MM.1S (cell line): ENCODE results near the gene CMIP.

Experiments used
- EZH2 ChIP-seq: fragments of 300-600 bp; sonication (generic); optimal IDR thresholded peaks from 2 replicates; pipeline ENCODE3; 2017; ENCODE audit warnings: low read depth, mild to moderate bottlenecking, antibody characterized with exemption, low read length, mixed read lengths
- EZH2phosphoT487 ChIP-seq: fragments of 300-600 bp; sonication (generic); IDR thresholded peaks from 2 replicates; pipeline ENCODE4 v1.6.1; 2018; ENCODE audit warnings: antibody characterized with exemption, low read length
- TF ChIP-seq, protein P1 (sequence below): fragments of 300-600 bp; sonication (generic); IDR thresholded peaks from 2 replicates; pipeline ENCODE4 v1.5.1; 2016; ENCODE audit warnings: antibody characterized with exemption, low read length, mixed read lengths

- TF ChIP-seq EZH2 (no peak), EZH2phosphoT487 (no peak)
- TF ChIP-seq, protein P1, sequence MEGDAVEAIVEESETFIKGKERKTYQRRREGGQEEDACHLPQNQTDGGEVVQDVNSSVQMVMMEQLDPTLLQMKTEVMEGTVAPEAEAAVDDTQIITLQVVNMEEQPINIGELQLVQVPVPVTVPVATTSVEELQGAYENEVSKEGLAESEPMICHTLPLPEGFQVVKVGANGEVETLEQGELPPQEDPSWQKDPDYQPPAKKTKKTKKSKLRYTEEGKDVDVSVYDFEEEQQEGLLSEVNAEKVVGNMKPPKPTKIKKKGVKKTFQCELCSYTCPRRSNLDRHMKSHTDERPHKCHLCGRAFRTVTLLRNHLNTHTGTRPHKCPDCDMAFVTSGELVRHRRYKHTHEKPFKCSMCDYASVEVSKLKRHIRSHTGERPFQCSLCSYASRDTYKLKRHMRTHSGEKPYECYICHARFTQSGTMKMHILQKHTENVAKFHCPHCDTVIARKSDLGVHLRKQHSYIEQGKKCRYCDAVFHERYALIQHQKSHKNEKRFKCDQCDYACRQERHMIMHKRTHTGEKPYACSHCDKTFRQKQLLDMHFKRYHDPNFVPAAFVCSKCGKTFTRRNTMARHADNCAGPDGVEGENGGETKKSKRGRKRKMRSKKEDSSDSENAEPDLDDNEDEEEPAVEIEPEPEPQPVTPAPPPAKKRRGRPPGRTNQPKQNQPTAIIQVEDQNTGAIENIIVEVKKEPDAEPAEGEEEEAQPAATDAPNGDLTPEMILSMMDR, result no peak
These were observed 82.3 kb downstream of the CMIP start for GRCh38 chr16:81526935-81527334.
